ENCODE data around the gene DZIP1L.

DZIP1L gene

GRCh38 chr3:138038725-138039462 lies 76.5 kb downstream of the DZIP1L start:
- DNase-seq (ENCODE audit: low read depth in 2 of 3, low spot score in 2 of 3), result no peak

DNA sequence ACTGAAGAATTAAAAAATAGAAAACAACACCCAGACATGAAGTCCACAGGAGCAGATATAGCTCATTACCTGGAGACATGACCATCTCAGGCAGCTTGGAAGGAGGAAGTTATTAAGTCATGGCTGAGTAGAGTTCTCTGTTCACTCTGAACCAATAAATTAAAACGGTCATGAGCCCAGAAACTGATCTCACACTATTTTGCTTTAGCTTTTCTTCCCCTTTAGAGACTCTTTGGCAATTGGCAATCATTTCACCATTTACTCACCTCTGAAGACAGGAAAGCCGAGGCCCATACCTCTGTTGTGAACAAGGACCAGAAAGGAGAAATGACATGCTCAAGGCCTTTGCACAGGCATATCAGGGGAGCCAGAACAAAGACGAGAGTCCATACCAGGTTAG lies 78.8 kb downstream of the DZIP1L start:
- DNase-seq (ENCODE audit: low read depth in 2 of 3, low spot score in 2 of 3), result no peak

DNA sequence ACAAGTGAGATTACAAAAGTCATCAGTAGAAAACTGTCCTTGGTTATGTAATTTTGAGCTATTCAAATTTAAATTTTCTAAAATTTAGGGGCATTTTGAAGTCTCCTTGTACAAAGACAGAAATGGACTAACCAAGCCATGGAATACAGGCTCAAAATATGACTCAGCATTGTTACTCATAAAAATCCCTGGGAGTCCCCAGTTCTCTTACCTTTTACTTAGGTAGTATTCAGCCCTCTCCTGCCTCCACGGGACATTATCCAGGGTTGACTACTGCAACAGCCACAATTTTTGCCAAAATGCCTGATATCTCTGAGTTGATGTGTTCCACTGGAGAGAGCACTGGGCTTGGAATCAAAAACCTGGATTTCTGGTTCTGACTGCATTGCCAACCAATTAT lies 80.5 kb downstream of the DZIP1L start:
- no peak for DNase-seq (ENCODE audit: low read depth in 2 of 3, low spot score in 2 of 3)

- no peak for DNase-seq (ENCODE audit: low read depth in 2 of 3, low spot score in 2 of 3)
These were observed 82.2 kb downstream of the DZIP1L start for GRCh38 chr3:138033202-138033691.

DNA sequence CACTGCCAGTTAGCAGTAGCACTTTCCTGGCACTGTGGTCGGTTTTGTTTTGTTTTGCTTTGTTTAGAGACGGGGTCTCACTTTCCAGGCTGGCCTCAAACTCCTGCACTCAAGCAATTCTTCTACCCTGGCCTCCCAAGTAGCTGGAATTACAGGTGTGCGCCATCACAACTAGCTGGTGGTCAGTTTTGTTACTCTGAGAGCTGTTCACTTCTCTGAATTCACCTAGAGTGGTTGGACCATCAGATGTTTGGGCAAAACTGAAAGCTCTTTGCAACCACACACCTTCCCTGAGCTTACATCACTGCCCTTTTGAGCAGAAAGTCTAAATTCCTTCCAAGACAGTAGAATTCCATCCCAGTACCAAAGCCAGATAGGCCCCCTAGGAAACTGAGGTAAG lies 82.8 kb downstream of the DZIP1L start:
- DNase-seq (ENCODE audit: low read depth in 2 of 3, low spot score in 2 of 3), result no peak

DNA sequence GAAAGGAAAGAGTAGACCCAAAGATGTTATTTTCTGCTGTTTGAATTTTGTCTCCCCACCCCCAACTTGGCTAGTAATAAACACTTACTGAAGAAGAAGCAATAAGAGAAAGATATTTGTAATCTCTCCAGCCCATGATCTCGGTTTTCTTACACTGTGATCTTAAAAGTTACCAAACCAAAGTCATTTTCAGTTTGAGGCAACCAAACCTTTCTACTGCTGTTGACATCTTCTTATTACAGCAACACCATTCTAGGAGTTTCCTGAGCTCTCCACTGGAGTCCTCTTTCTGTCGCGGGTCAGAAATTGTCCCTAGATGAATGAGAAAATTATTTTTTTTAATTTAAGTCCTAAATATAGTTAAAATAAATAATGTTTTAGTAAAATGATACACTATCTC lies 83.9 kb downstream of the DZIP1L start:
- no peak for DNase-seq (ENCODE audit: low read depth in 2 of 3, low spot score in 2 of 3)

DNA sequence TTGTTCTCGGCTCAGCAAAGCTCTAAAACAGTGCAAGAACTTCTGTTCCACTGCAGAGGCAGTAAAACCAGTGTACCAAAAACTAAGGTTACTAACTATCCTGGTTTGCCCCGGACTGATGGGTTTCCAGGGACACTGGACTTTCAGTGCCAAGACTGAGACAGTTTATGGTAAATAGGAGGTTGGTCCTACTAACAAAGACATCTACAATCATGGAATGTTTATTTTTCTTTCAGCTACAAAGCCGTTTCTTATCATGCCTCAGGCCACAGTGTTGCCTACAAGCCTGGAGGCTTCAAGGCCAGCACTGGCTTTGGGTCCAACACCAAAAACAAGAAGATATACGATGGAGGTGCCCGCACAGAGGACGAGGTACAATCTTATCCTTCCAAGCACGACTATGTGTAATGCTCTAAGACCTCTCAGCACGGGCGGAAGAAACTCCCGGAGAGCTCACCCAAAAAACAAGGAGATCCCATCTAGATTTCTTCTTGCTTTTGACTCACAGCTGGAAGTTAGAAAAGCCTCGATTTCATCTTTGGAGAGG lies 84.6 kb downstream of the DZIP1L start:
- no peak for DNase-seq (ENCODE audit: low read depth in 2 of 3, low spot score in 2 of 3)

DNA sequence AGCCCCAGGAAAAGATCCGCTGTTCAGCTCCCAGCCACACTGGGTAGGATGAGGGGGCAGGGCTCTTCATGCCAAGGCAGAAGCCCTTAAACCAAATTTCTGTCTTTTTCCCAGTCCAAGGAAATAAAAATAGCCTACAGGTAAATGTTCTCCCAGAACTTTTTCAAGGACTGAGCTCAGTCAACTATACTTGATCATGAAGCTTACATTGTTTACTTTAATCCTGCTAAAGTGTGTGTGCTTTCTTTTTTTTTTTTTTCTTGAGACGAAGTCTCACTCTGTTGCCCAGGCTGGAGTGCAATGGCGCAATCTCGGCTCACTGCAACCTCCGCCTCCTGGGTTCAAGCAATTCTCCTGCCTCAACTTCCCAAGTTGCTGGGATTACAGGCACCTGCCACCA lies 87.6 kb downstream of the DZIP1L start:
- DNase-seq (ENCODE audit: low read depth in 2 of 3, low spot score in 2 of 3), result no peak

GRCh38 chr3:138025553-138025952 lies 89.9 kb downstream of the DZIP1L start:
- no peak for DNase-seq (ENCODE audit: low read depth in 2 of 3, low spot score in 2 of 3)

DNA sequence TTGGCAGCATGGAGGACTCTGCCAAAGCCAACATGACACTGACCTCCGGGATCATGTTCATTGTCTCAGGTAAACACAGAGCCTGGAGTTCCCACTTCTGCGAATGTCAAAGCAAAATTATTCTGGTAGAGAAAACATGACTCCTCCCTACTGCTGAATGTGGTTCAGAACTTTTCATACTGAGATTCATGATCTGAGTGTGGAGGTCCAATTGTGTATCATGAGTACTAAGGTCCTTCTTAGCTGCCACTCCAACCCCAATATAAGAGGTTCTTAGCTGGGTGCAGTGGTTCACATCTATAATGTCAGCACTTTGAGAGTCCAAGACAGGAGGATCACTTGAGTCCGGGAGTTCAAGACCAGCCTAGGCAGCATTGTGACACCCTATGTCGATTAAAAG lies 91.7 kb downstream of the DZIP1L start:
- DNase-seq (ENCODE audit: low read depth in 2 of 3, low spot score in 2 of 3), result no peak

- no peak for DNase-seq (ENCODE audit: low read depth in 2 of 3, low spot score in 2 of 3)
These were observed 95.9 kb downstream of the DZIP1L start for GRCh38 chr3:138019281-138020069.

GRCh38 chr3:138016065-138016464 lies 99.3 kb downstream of the DZIP1L start:
- no peak for DNase-seq (ENCODE audit: low read depth in 2 of 3, low spot score in 2 of 3)

GRCh38 chr3:138012526-138012925 lies 102.9 kb downstream of the DZIP1L start:
- no peak for DNase-seq (ENCODE audit: low read depth in 2 of 3, low spot score in 2 of 3)
